ENCODE results near the gene PRLR. TPM values are rescaled to one million over a fixed set of nuclear protein-coding genes. Genes with fewer than 3 reads are reported as not detected.

PRLR gene
- total RNA-seq, 1 donor from 2014 or later = 1.6 TPM

- no peaks in the 10 kb centered on the region for H3K27me3 ChIP-seq
- DNase-seq (no peak), ATAC-seq (no peak)
- no peaks in the 10 kb centered on the region for H3K36me3 ChIP-seq
- no peak overlapping the region for H3K27ac ChIP-seq
- no peak for TF ChIP-seq CTCF (IDR thresholded peaks at IDR 0.05)
- no peaks in the 10 kb centered on the region for H3K9me3 ChIP-seq
- no peak overlapping the region for H3K4me3 ChIP-seq
- no peaks in the 10 kb centered on the region for H3K4me1 ChIP-seq
- intact Hi-C loops (cut with DNase I) = no loop called here
Measured at GRCh38 chr5:35023391-35024178, 206.7 kb downstream of the PRLR start.

DNA sequence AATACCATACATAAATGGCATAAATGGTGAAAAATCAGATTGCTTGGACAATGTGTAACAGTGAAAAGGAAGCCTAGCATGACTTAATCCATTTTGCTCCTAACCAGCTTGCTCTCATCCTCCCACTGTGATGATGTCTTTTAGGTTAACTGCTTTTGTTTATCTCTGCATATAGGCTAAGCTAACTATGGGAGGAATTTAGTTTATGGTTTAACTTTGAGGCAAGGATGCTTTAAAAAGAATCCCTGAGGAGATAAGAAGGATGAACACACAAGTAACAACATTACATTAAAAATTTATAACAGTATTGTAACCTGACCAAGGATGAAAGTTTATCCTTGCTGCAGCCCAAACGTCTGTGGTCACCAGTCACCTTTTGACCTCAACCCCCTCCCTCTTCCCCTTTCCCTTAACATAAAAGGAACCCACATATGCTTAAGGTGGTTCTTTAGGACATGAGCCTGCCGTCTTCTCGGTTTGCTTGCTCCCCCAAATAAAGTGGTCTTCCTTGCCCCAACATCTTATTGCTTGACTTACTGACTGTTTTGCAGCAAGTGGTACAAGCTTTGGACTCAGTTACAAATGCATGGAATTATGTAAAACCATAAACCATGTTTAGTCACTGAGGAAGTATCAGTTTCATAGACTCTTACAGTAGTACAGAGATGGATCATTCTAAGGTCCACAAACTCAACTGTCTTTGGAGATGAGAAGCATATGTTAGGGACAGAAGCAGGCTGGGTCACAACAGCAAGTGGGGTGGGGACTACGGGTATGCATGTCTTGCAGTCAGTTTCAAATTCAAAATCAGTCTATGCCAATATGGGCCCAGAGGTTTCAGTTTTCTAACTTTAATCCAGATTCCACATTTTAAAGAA lies 213.9 kb downstream of the PRLR start:
- DNase-seq (no peak), ATAC-seq (no peak)
- Histone ChIP-seq H3K9me3 (no peaks in the 10 kb centered on the region), H3K4me1 (no peaks in the 10 kb centered on the region), H3K27me3 (no peaks in the 10 kb centered on the region), H3K27ac (no peak overlapping the region), H3K4me3 (no peak overlapping the region), H3K36me3 (no peaks in the 10 kb centered on the region)
- intact Hi-C loops (cut with DNase I) = no loop called here
- TF ChIP-seq CTCF (IDR thresholded peaks at IDR 0.05) = no peak

GRCh38 chr5:35015063-35015462 lies 215.2 kb downstream of the PRLR start:
- no peak for TF ChIP-seq CTCF (IDR thresholded peaks at IDR 0.05)
- Histone ChIP-seq H3K27ac (no peak overlapping the region), H3K4me3 (no peak overlapping the region), H3K27me3 (no peaks in the 10 kb centered on the region), H3K4me1 (no peaks in the 10 kb centered on the region), H3K9me3 (no peaks in the 10 kb centered on the region), H3K36me3 (no peaks in the 10 kb centered on the region)
- DNase-seq = no peak
- ATAC-seq = no peak
- intact Hi-C loops (cut with DNase I) = no loop called here

- DNase-seq = no peak
- peak; percentile 76 for ATAC-seq
- no peak for TF ChIP-seq CTCF (IDR thresholded peaks at IDR 0.05)
- Histone ChIP-seq H3K4me3 (no peak overlapping the region), H3K27ac (no peak overlapping the region), H3K9me3 (no peaks in the 10 kb centered on the region), H3K27me3 (no peaks in the 10 kb centered on the region), H3K36me3 (no peaks in the 10 kb centered on the region), H3K4me1 (no peaks in the 10 kb centered on the region)
- intact Hi-C loops (cut with DNase I) = no loop called here
Measured at GRCh38 chr5:35012796-35013195, 217.5 kb downstream of the PRLR start.

DNA sequence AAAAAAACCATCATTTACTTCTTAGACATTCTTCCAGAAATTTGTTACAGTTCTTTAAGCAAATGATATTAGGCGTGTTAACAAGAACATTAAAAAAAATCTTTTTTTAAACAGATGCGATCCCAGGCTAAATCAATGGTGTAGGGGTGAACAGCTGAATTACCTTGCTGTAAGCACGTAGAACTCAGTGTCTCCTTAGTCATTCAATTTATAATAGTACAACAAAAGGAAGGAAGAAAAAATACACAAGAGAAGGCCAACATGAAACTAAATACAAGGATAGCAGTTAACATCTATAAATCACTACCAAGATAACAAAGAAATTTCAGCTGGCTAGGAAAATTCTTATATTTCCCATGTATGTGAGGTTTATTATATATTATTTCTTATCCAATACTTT lies 217.9 kb downstream of the PRLR start:
- TF ChIP-seq CTCF (IDR thresholded peaks at IDR 0.05) = no peak
- no peaks in the 10 kb centered on the region for H3K9me3 ChIP-seq
- no peaks in the 10 kb centered on the region for H3K27me3 ChIP-seq
- intact Hi-C loops (cut with DNase I) = no loop called here
- no peak for DNase-seq
- no peak overlapping the region for H3K4me3 ChIP-seq
- no peak overlapping the region for H3K27ac ChIP-seq
- H3K4me1 ChIP-seq = no peaks in the 10 kb centered on the region
- no peak for ATAC-seq
- H3K36me3 ChIP-seq = no peaks in the 10 kb centered on the region
